GM23338 (cell line): ENCODE results near the gene JAKMIP2.

Experiments used
- EZH2 ChIP-seq: fragments of 200-600 bp; sonication (generic); IDR thresholded peaks from one replicate; pipeline ENCODE4 v1.8.0; 2017; ENCODE audit warnings: antibody characterized with exemption, mild to moderate bottlenecking, low read depth; ENCODE audit not compliant: unreplicated experiment
- EZH2phosphoT487 ChIP-seq: fragments of 200-600 bp; sonication (generic); IDR thresholded peaks from one replicate; pipeline ENCODE4 v1.8.1; 2018; ENCODE audit warnings: antibody characterized with exemption; ENCODE audit not compliant: unreplicated experiment
- JUNB ChIP-seq: IDR thresholded peaks from one replicate; pipeline ENCODE4 v1.6.1; 2016; ENCODE audit warnings: antibody characterized with exemption; ENCODE audit not compliant: unreplicated experiment
- POLR2AphosphoS5 ChIP-seq: IDR thresholded peaks from 2 replicates; pipeline ENCODE4 v1.6.1; 2016; ENCODE audit warnings: antibody characterized with exemption, low read depth
- TF ChIP-seq, protein P1 (sequence below), 2 experiments: fragments of 200-600 bp in 1 of 2; sonication (generic) in 1 of 2; conservative IDR thresholded peaks; 2 replicates each; pipeline versions ENCODE4 v1.5.1 to v1.6.1; 2016 to 2017; ENCODE audit warnings: antibody characterized with exemption in 2 of 2, low read depth in 2 of 2, mild to moderate bottlenecking in 2 of 2, moderate library complexity in 1 of 2
- TF ChIP-seq, protein P2 (sequence below): fragments of 250-450 bp; sonication (Bioruptor Pico); IDR thresholded peaks from 2 replicates; pipeline ENCODE4 v1.5.0; 2020; ENCODE audit warnings: mild to moderate bottlenecking, moderate library complexity

DNA sequence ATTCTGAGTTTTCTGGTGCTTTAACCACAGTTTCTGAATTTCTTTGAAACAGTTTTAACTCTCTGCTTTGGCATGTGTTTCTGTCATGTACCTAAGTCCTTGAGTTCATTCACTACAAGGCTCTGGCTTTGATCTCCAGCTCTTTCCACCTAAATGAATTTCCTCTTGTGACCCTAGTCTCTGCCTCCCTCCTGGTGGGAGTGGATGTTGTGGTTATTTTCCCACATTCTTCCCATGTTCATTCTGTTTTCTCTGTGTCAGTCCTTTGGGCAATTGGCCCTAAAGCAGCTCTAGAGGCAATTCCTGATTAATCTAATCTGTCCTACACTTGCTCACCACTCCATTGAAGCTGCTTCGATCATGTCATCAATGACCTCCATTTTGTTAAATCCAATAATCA, 244.3 kb downstream of the JAKMIP2 start:
- no peak for TF ChIP-seq JUNB
- TF ChIP-seq EZH2phosphoT487, result no peak
- TF ChIP-seq, protein P1, sequence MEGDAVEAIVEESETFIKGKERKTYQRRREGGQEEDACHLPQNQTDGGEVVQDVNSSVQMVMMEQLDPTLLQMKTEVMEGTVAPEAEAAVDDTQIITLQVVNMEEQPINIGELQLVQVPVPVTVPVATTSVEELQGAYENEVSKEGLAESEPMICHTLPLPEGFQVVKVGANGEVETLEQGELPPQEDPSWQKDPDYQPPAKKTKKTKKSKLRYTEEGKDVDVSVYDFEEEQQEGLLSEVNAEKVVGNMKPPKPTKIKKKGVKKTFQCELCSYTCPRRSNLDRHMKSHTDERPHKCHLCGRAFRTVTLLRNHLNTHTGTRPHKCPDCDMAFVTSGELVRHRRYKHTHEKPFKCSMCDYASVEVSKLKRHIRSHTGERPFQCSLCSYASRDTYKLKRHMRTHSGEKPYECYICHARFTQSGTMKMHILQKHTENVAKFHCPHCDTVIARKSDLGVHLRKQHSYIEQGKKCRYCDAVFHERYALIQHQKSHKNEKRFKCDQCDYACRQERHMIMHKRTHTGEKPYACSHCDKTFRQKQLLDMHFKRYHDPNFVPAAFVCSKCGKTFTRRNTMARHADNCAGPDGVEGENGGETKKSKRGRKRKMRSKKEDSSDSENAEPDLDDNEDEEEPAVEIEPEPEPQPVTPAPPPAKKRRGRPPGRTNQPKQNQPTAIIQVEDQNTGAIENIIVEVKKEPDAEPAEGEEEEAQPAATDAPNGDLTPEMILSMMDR (conservative IDR thresholded peaks at IDR 0.05; ENCODE audit: low read depth in 2 of 2), result no peak
- TF ChIP-seq EZH2, result no peak
- no peak for TF ChIP-seq POLR2AphosphoS5
- TF ChIP-seq, protein P2, sequence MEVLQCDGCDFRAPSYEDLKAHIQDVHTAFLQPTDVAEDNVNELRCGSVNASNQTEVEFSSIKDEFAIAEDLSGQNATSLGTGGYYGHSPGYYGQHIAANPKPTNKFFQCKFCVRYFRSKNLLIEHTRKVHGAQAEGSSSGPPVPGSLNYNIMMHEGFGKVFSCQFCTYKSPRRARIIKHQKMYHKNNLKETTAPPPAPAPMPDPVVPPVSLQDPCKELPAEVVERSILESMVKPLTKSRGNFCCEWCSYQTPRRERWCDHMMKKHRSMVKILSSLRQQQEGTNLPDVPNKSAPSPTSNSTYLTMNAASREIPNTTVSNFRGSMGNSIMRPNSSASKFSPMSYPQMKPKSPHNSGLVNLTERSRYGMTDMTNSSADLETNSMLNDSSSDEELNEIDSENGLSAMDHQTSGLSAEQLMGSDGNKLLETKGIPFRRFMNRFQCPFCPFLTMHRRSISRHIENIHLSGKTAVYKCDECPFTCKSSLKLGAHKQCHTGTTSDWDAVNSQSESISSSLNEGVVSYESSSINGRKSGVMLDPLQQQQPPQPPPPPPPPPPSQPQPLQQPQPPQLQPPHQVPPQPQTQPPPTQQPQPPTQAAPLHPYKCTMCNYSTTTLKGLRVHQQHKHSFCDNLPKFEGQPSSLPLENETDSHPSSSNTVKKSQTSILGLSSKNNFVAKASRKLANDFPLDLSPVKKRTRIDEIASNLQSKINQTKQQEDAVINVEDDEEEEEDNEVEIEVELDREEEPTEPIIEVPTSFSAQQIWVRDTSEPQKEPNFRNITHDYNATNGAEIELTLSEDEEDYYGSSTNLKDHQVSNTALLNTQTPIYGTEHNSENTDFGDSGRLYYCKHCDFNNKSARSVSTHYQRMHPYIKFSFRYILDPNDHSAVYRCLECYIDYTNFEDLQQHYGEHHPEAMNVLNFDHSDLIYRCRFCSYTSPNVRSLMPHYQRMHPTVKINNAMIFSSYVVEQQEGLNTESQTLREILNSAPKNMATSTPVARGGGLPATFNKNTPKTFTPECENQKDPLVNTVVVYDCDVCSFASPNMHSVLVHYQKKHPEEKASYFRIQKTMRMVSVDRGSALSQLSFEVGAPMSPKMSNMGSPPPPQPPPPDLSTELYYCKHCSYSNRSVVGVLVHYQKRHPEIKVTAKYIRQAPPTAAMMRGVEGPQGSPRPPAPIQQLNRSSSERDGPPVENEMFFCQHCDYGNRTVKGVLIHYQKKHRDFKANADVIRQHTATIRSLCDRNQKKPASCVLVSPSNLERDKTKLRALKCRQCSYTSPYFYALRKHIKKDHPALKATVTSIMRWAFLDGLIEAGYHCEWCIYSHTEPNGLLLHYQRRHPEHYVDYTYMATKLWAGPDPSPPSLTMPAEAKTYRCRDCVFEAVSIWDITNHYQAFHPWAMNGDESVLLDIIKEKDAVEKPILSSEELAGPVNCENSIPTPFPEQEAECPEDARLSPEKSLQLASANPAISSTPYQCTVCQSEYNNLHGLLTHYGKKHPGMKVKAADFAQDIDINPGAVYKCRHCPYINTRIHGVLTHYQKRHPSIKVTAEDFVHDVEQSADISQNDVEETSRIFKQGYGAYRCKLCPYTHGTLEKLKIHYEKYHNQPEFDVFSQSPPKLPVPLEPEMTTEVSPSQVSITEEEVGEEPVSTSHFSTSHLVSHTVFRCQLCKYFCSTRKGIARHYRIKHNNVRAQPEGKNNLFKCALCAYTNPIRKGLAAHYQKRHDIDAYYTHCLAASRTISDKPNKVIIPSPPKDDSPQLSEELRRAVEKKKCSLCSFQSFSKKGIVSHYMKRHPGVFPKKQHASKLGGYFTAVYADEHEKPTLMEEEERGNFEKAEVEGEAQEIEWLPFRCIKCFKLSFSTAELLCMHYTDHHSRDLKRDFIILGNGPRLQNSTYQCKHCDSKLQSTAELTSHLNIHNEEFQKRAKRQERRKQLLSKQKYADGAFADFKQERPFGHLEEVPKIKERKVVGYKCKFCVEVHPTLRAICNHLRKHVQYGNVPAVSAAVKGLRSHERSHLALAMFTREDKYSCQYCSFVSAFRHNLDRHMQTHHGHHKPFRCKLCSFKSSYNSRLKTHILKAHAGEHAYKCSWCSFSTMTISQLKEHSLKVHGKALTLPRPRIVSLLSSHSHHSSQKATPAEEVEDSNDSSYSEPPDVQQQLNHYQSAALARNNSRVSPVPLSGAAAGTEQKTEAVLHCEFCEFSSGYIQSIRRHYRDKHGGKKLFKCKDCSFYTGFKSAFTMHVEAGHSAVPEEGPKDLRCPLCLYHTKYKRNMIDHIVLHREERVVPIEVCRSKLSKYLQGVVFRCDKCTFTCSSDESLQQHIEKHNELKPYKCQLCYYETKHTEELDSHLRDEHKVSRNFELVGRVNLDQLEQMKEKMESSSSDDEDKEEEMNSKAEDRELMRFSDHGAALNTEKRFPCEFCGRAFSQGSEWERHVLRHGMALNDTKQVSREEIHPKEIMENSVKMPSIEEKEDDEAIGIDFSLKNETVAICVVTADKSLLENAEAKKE (CRISPR knock-in tag), result no peak
